Regular cardiac myocyte (primary cell): Measurements from ENCODE around the gene VAMP3. TPM values are rescaled to one million over a fixed set of nuclear protein-coding genes. Genes with fewer than 3 reads are reported as not detected.

ENCODE experiments used
- total RNA-seq: library from RNA; depleted of rRNA; stranded (reverse); fragments of >200 nt; gene quantifications from 2 replicates; pipeline ENCODE4 v1.2.3, GENCODE V29; 2014

Gene VAMP3
- total RNA-seq, result 72.3 and 82.9 TPM in 2 replicates

GRCh38 chr1:7770997-7771822 is at the start of gene VAMP3:
Gene VAMP3, plus strand, starts transcription at chr1:7771296. Its CDS starts 88 bp downstream, at chr1:7771384.

GRCh38 chr1:7783826-7784491 is 12.9 kb downstream of the VAMP3 start, which contains the start of gene PER3:
Gene PER3, plus strand, starts transcription at chr1:7784291. Its CDS starts 587 bp downstream, at chr1:7784878.

Other genes with a start within 250 kb of the VAMP3 start
- 2.3 and 2.9 TPM in 2 replicates for gene PER3, start 13.0 kb downstream of the VAMP3 start, total RNA-seq
- gene UTS2, start 81.8 kb downstream of the VAMP3 start, total RNA-seq, result 0.56 TPM in 1 of 2 replicates, not detected in the other
- gene TNFRSF9, start 169.5 kb downstream of the VAMP3 start, total RNA-seq, result 0.19 and 0.28 TPM in 2 replicates
- 224 and 398 TPM in 2 replicates for gene PARK7, start 190.4 kb downstream of the VAMP3 start, total RNA-seq